Ovary (tissue), 9 donors: ENCODE data around the gene DACH1. TPM values are rescaled to one million over a fixed set of nuclear protein-coding genes. Genes with fewer than 3 reads are reported as not detected.

ENCODE experiments used
- DNase-seq, 5 donors: peaks; one replicate each; pipeline ENCODE4 v3.0.0-alpha.2; 2019 to 2020
- H3K27ac ChIP-seq, 2 donors: fragments of 200-600 bp; one replicate each; pipeline versions ENCODE4 v1.5.1 to v1.8.0; 2019 to 2022
- H3K27me3 ChIP-seq: fragments of 200-600 bp; one replicate; pipeline ENCODE4 v1.8.0; 2022
- H3K36me3 ChIP-seq: fragments of 200-600 bp; sonication (generic); one replicate; pipeline ENCODE4 v1.5.1; 2019
- H3K4me1 ChIP-seq: one replicate; pipeline ENCODE4 v1.8.1; 2013; ENCODE audit warnings: mild to moderate bottlenecking, moderate library complexity; ENCODE audit not compliant: insufficient read depth
- H3K4me3 ChIP-seq: fragments of 200-600 bp; sonication (generic); one replicate; pipeline ENCODE4 v1.5.1; 2017
- H3K9me3 ChIP-seq, 2 donors: fragments of 200-600 bp in 1 of 2; sonication (generic) in 1 of 2; one replicate each; pipeline versions ENCODE4 v1.5.1 to v1.8.1; 2013 to 2019; ENCODE audit warnings: mild to moderate bottlenecking in 1 of 2, moderate library complexity in 1 of 2
- EP300 ChIP-seq: sonication (generic); formaldehyde crosslinking; IDR thresholded peaks from one replicate; pipeline ENCODE4 v1.6.1; 2017; ENCODE audit warnings: antibody characterized with exemption
- POLR2A ChIP-seq: fragments of 450-650 bp; IDR thresholded peaks from one replicate; pipeline ENCODE4 v1.6.1; 2017; ENCODE audit warnings: antibody characterized with exemption, mild to moderate bottlenecking, moderate library complexity
- WGBS, 3 donors: extraction: QIAGEN DNeasy Blood & Tissue Kit in 1 of 3; methylation state at CpG; one replicate each; pipeline versions ENCODE4 v1.1.5 to v1.1.7; 2013 to 2017; 5-methylcytosine and 5-hydroxymethylcytosine counted together
- intact Hi-C, 4 donors: fragments of 100-400 bp; cut with DNase I; formaldehyde crosslinking; loops; one replicate each; pipeline versions ENCODE4 v1.11.0 to v1.15.1; 2022 to 2023
- polyA plus RNA-seq, 2 donors: library from polyadenylated mRNA; stranded (reverse); fragments of 200-250 nt in 1 of 2; fragments of 350-450 nt in 1 of 2; fragmentation: Illumina TruSeq in 1 of 2; extraction: RNeasy Lipid Tissue Mini Kit (QIAGEN cat#74804) in 1 of 2; gene quantifications; one replicate each; pipeline ENCODE4 v1.2.3, GENCODE V29; 2013 to 2014
- total RNA-seq, 7 donors: library from RNA; depleted of rRNA in 2 of 7; stranded (reverse); fragments of >200 nt in 2 of 7; fragmentation: NEBNext Ultra II Directional in 3 of 7; extraction: Animal tissue kit (Norgen Biotek cat#: 25700) in 3 of 7; gene quantifications; one replicate each; pipeline versions ENCODE4 v1.1.0 to v1.2.4, GENCODE V29; 2016 to 2023
- TF ChIP-seq, protein P1 (sequence below), 3 donors: fragments of 450-650 bp in 2 of 3; fragments of 200-600 bp in 1 of 3; IDR thresholded peaks; one replicate each; pipeline versions ENCODE4 v1.5.1 to v1.8.0; 2016 to 2022; ENCODE audit warnings: antibody characterized with exemption in 3 of 3, mild to moderate bottlenecking in 1 of 3
- donor health status: DM: no; HTN: no; CAD: no; lungs with moderate emphysema.
- donor health status: DM: no; HTN: no; CAD: no.
- donor health status: Bipolar disorder and iron deficiency.
- donor health status: DM: yes; HTN: yes; CAD: no.
- donor health status: DM: no; HTN: no; CAD: no.
- donor health status: DM: yes; HTN: yes; CAD: no.

Gene DACH1
- total and polyA plus RNA-seq, 9 donors = 0.91 to 3.2 (median 1.7) TPM

DNA sequence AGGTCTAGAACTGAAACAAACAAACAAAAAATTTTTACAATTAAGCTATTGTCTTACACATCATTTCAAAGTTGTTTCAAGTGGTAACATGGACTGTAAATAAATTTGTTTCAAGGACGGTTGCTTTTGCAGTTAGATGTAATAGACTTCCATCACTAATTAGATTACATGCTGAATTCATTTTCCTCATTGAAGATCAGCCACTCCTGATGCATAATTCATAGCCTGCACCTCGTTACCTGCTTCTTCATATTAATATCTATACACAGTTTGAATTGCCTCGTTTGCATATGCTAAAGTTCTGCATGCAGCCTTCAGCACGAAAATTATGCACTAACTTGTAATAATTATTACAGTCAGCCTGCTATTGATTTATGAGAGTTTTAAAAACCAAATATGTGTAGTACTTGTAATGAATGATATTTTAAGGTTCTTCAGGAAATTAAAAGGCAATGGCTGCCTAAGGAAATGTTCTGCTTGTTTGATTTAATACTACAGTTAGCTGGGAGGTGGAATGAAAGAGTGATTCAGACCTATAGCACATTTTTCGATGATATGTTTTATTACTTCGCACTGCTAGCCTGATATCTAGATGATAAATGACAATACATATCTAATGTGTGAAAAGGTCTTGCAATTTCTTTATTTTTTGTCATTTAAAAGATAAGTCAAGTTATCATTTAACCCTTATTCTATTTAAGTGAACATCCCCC is 184.9 kb downstream of the DACH1 start:
- no peaks in the 10 kb centered on the region for H3K4me1 ChIP-seq
- H3K36me3 ChIP-seq = no peaks in the 10 kb centered on the region
- intact Hi-C loops = no loop called here
- H3K4me3 ChIP-seq = no peak overlapping the region
- H3K27ac ChIP-seq = no peak overlapping the region
- TF ChIP-seq EP300 (no peak), POLR2A (no peak)
- TF ChIP-seq, protein P1, sequence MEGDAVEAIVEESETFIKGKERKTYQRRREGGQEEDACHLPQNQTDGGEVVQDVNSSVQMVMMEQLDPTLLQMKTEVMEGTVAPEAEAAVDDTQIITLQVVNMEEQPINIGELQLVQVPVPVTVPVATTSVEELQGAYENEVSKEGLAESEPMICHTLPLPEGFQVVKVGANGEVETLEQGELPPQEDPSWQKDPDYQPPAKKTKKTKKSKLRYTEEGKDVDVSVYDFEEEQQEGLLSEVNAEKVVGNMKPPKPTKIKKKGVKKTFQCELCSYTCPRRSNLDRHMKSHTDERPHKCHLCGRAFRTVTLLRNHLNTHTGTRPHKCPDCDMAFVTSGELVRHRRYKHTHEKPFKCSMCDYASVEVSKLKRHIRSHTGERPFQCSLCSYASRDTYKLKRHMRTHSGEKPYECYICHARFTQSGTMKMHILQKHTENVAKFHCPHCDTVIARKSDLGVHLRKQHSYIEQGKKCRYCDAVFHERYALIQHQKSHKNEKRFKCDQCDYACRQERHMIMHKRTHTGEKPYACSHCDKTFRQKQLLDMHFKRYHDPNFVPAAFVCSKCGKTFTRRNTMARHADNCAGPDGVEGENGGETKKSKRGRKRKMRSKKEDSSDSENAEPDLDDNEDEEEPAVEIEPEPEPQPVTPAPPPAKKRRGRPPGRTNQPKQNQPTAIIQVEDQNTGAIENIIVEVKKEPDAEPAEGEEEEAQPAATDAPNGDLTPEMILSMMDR (IDR thresholded peaks at IDR 0.05) = no peak
- DNase-seq = no peak
- 75 to 81% (median 76%) methylated on average over 6 of the region's 6 CpGs for WGBS, 3 donors
- H3K27me3 ChIP-seq = no peaks in the 10 kb centered on the region
- H3K9me3 ChIP-seq = no peaks in the 10 kb centered on the region

DNA sequence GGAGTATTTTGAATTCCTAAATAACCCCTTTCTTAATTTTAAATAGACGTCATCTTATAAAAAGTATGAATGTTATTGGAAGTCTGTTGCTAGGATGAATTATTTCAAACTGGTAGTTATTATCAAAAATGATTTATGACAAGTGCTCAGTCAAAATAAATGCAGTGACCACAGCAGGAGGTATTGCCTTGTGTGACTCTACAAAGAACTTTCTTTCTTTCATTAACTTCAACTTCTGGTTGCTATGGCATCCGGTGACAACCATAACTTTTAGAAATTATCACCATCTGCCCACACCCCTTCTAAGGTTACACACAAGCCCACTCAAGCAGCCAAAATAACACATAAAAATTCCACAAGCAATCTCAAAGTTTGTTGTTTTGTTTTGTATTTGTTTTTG is 189.9 kb downstream of the DACH1 start:
- Histone ChIP-seq H3K27me3 (no peaks in the 10 kb centered on the region), H3K4me1 (no peaks in the 10 kb centered on the region), H3K4me3 (no peak overlapping the region), H3K27ac (no peak overlapping the region), H3K9me3 (no peaks in the 10 kb centered on the region), H3K36me3 (no peaks in the 10 kb centered on the region)
- intact Hi-C loops = loop anchor here in 1 of 4 donors (5.0 kb wide), 1 partner anchor 810 kb away; no protein-coding TSS in a partner anchor
- DNase-seq = no peak
- 46 to 58% (median 52%) methylated on average over 2 of the region's 2 CpGs for WGBS, 3 donors
- TF ChIP-seq, protein P1 (IDR thresholded peaks at IDR 0.05) = no peak
- TF ChIP-seq POLR2A (no peak), EP300 (no peak)

DNA sequence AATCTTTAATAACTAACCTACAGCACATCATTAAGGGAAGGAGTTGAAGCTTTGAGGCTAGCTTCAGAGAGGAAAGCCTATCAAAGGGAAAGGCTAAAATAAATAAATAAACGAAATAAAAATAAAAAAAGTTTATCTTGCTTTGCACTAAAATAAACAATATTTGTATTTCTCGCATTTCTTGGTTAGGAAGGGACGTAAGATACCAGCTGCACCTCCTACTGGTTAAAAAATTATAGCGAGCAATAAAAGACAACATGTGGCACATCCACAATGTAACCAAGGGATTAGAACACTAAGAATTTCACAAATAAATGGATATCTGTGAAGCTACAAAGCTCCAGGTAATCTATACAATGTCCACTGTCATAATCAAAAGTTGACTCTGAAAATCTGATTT is 194.5 kb downstream of the DACH1 start:
- no peak for TF ChIP-seq EP300
- TF ChIP-seq, protein P1 (IDR thresholded peaks at IDR 0.05) = no peak
- TF ChIP-seq POLR2A = no peak
- Histone ChIP-seq H3K27ac (no peak overlapping the region), H3K4me3 (no peak overlapping the region), H3K9me3 (no peaks in the 10 kb centered on the region), H3K4me1 (no peaks in the 10 kb centered on the region), H3K36me3 (no peaks in the 10 kb centered on the region), H3K27me3 (no peaks in the 10 kb centered on the region)
- 39 to 57% (median 39%) methylated on average over 4 of the region's 4 CpGs for WGBS, 3 donors
- intact Hi-C loops = no loop called here
- DNase-seq = no peak

DNA sequence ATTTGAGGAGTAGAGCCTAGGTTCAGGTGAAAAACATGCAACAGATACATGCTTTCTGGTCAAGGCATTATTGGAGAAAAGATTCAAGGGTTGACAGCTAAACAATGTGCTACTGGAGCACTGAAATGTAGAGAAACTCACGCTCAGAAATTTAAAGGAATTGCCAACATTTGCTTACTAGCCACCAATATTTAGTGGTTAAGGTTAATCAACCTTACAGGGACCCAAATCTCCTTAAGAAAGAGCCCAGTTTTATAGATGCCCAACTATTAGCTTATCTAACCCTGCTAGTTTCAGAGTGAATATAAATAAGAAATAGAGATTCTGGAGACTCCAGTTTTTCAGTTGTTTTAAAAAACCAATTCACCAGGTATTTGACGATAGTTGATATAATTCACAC is 203.6 kb downstream of the DACH1 start:
- no peak for DNase-seq
- intact Hi-C loops = no loop called here
- Histone ChIP-seq H3K4me3 (no peak overlapping the region), H3K4me1 (no peaks in the 10 kb centered on the region), H3K36me3 (no peaks in the 10 kb centered on the region), H3K9me3 (no peaks in the 10 kb centered on the region), H3K27ac (no peak overlapping the region), H3K27me3 (peaks cover 2% of the 10 kb centered on the region)
- TF ChIP-seq EP300 = no peak
- TF ChIP-seq, protein P1 (IDR thresholded peaks at IDR 0.05) = no peak
- TF ChIP-seq POLR2A = no peak
- 87 to 94% (median 91%) methylated on average over 2 of the region's 2 CpGs for WGBS, 3 donors
